MCF 10A (cell line): ENCODE measurements around the gene AREG. TPM values are rescaled to one million over a fixed set of nuclear protein-coding genes. Genes with fewer than 3 reads are reported as not detected.

Source experiments
- BruUV-seq: library from RNA; stranded (reverse); fragments of 400-500 nt; replicated peaks from 2 replicates; lab custom pipeline; 2021; lab: Mats Ljungman, UMichigan
- CTCF ChIA-PET: fragments of 300-600 bp; sonication (Branson Sonifier 250); formaldehyde crosslinking; extraction: SDS; loops from one replicate; lab custom pipeline; 2021; ENCODE audit warnings: antibody characterized with exemption, inconsistent platforms; lab: Yijun Ruan, JAX
- POLR2A ChIA-PET: fragments of 300-600, 350-650 bp; sonication (Branson Sonifier 250); formaldehyde crosslinking; extraction: SDS; loops from one replicate; lab custom pipeline; 2020; ENCODE audit warnings: antibody characterized with exemption, inconsistent platforms; lab: Yijun Ruan, JAX
- DNase-seq: peaks from one replicate; pipeline ENCODE4 v3.0.0-alpha.2; 2018; ENCODE audit not compliant: unreplicated experiment
- H3K27ac Mint-ChIP-seq: one replicate; pipeline ENCODE4 v1.8.0; 2022; ENCODE audit warnings: mild to moderate bottlenecking, low read depth, mixed read lengths; ENCODE audit not compliant: unreplicated experiment
- H3K27me3 Mint-ChIP-seq: one replicate; pipeline ENCODE4 v1.8.0; 2022; ENCODE audit warnings: mixed read lengths; ENCODE audit not compliant: insufficient read depth, unreplicated experiment
- H3K36me3 Mint-ChIP-seq: one replicate; pipeline ENCODE4 v1.8.0; 2022; ENCODE audit warnings: mild to moderate bottlenecking, moderate library complexity, mixed read lengths; ENCODE audit not compliant: insufficient read depth, unreplicated experiment
- H3K4me1 Mint-ChIP-seq: one replicate; pipeline ENCODE4 v1.8.0; 2022; ENCODE audit warnings: mixed read lengths; ENCODE audit not compliant: insufficient read depth, unreplicated experiment
- H3K4me3 Mint-ChIP-seq: one replicate; pipeline ENCODE4 v1.8.0; 2022; ENCODE audit warnings: mild to moderate bottlenecking, moderate library complexity, mixed read lengths; ENCODE audit not compliant: unreplicated experiment
- H3K9me3 Mint-ChIP-seq: one replicate; pipeline ENCODE4 v1.8.0; 2022; ENCODE audit warnings: mixed read lengths; ENCODE audit not compliant: unreplicated experiment
- intact Hi-C: fragments of 100-400 bp; cut with micrococcal nuclease; formaldehyde crosslinking; loops from 2 replicates; pipeline ENCODE4 v1.14.1; 2022
- total RNA-seq: library from RNA; stranded (reverse); gene quantifications from 2 replicates; pipeline ENCODE4 v1.2.3, GENCODE V29; 2022
- TF ChIP-seq, protein P1 (sequence below): fragments of 200-600 bp; IDR thresholded peaks from one replicate; pipeline ENCODE4 v1.8.0; 2022; ENCODE audit warnings: antibody characterized with exemption, mild to moderate bottlenecking; ENCODE audit not compliant: unreplicated experiment

Gene AREG
- total RNA-seq, 1 experiment from 2014 or later, result 1,878 TPM

- peaks cover 42% of the 10 kb centered on the region for H3K4me1 Mint-ChIP-seq
- no peaks in the 10 kb centered on the region for H3K36me3 Mint-ChIP-seq
- BruUV-seq, result no TSS peak
- DNase-seq, result peak; percentile 70
- peak overlapping the region; percentile 55 for H3K4me3 Mint-ChIP-seq
- TF ChIP-seq, protein P1, sequence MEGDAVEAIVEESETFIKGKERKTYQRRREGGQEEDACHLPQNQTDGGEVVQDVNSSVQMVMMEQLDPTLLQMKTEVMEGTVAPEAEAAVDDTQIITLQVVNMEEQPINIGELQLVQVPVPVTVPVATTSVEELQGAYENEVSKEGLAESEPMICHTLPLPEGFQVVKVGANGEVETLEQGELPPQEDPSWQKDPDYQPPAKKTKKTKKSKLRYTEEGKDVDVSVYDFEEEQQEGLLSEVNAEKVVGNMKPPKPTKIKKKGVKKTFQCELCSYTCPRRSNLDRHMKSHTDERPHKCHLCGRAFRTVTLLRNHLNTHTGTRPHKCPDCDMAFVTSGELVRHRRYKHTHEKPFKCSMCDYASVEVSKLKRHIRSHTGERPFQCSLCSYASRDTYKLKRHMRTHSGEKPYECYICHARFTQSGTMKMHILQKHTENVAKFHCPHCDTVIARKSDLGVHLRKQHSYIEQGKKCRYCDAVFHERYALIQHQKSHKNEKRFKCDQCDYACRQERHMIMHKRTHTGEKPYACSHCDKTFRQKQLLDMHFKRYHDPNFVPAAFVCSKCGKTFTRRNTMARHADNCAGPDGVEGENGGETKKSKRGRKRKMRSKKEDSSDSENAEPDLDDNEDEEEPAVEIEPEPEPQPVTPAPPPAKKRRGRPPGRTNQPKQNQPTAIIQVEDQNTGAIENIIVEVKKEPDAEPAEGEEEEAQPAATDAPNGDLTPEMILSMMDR, result no peak
- ChIA-PET POLR2A (interaction anchor here (0.8 to 9.0 kb wide), 24 partner anchors 9 to 310 kb away, joined by 3 to 217 read pairs (median 5); partner anchors contain the start of genes AREG and EPGN), CTCF (interaction anchor here (0.7 to 1.8 kb wide), 9 partner anchors 20 to 122 kb away, joined by 3 to 11 read pairs (median 5); no protein-coding TSS in a partner anchor)
- H3K9me3 Mint-ChIP-seq, result no peaks in the 10 kb centered on the region
- intact Hi-C loops, result no loop called here
- H3K27ac Mint-ChIP-seq, result peak overlapping the region; percentile 97
- H3K27me3 Mint-ChIP-seq, result no peaks in the 10 kb centered on the region
These were observed 34.7 kb upstream of the AREG start for GRCh38 chr4:74410272-74410671.

DNA sequence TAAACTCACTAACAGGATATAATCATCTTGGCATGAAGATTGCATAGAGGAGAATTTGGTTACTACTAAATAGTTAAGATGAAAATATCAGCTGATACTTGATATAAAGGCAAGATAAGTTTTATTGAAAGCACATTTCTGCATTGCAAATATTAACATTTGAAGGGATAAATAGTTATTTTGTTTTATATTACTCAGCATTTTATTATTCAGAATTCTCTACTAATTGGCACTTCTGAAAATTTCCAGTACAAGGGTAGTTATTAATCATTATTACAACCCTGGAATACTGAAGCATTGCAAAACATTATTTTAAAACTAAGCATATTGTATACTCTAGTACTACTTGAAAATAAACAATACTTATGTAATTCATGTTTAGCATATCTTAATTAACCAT, 32.7 kb upstream of the AREG start:
- no peaks in the 10 kb centered on the region for H3K36me3 Mint-ChIP-seq
- intact Hi-C loops, result no loop called here
- H3K9me3 Mint-ChIP-seq, result no peaks in the 10 kb centered on the region
- ChIA-PET POLR2A (interaction anchor here (0.6 to 9.0 kb wide), 5 partner anchors 16 to 103 kb away, joined by 3 to 217 read pairs (median 52); partner anchors contain the start of gene AREG), CTCF (interaction anchor here (1.7 kb wide), 1 partner anchor 33 kb away, joined by 6 read pairs; no protein-coding TSS in a partner anchor)
- no peak for DNase-seq
- peaks cover 55% of the 10 kb centered on the region for H3K4me1 Mint-ChIP-seq
- TF ChIP-seq, protein P1, result no peak
- no peaks in the 10 kb centered on the region for H3K27me3 Mint-ChIP-seq
- H3K27ac Mint-ChIP-seq, result no peak overlapping the region
- no TSS peak for BruUV-seq
- no peak overlapping the region for H3K4me3 Mint-ChIP-seq

- POLR2A ChIA-PET, result interaction anchor here (0.7 to 9.0 kb wide), 4 partner anchors 31 to 92 kb away, joined by 3 to 217 read pairs (median 87); partner anchors contain the start of gene AREG
- Mint-ChIP-seq H3K27ac (peak overlapping the region; percentile 77), H3K9me3 (no peaks in the 10 kb centered on the region), H3K27me3 (no peaks in the 10 kb centered on the region), H3K4me3 (no peak overlapping the region), H3K4me1 (peaks cover 61% of the 10 kb centered on the region), H3K36me3 (no peaks in the 10 kb centered on the region)
- intact Hi-C loops, result no loop called here
- CTCF ChIA-PET, result no interaction called here
- TF ChIP-seq, protein P1, result no peak
- BruUV-seq, result no TSS peak
- no peak for DNase-seq
These were observed 31.7 kb upstream of the AREG start for GRCh38 chr4:74413265-74413664.

DNA sequence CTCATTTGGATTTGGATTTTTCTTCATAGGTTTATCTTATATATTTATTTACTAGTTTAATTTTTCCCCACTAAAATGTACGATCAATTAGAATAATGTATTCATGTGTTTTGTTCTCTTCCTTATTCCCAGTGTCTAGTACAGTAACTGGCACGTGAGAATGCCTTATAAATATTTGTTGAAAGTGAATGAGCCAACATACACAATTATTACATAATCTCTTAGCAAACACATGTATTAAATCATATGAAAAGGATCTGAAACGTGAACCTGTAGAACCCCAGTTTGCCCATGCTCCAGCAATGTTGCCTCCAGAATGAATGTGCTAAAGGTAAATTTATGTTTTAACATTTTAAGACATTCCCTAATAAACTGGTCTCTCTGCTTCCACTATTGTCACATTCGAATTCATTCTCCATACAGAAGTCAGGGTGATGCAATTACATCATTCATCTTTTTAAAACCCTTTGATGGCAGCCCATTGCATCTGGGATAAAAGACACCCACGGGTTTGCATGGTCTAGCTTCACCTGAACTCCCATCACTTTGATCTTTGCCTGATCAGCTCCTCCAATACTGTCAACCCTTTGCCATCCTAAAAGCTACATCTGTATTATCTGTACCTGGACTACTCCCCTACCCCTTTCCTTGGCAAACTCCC, 30.7 kb upstream of the AREG start:
- peaks cover 63% of the 10 kb centered on the region for H3K4me1 Mint-ChIP-seq
- no peaks in the 10 kb centered on the region for H3K36me3 Mint-ChIP-seq
- peak; percentile 50 for DNase-seq
- H3K27me3 Mint-ChIP-seq, result no peaks in the 10 kb centered on the region
- no peak overlapping the region for H3K4me3 Mint-ChIP-seq
- ChIA-PET CTCF (interaction anchor here (1.0 to 2.3 kb wide), 4 partner anchors 30 to 94 kb away, joined by 4 to 7 read pairs (median 5); partner anchors contain the start of gene AREG), POLR2A (interaction anchor here (0.6 to 7.5 kb wide), 12 partner anchors 9 to 130 kb away, joined by 3 to 217 read pairs (median 4); partner anchors contain the start of genes AREG and EPGN)
- peak overlapping the region; percentile 77 for H3K27ac Mint-ChIP-seq
- intact Hi-C loops, result no loop called here
- BruUV-seq, result no TSS peak
- TF ChIP-seq, protein P1, result no peak
- H3K9me3 Mint-ChIP-seq, result no peaks in the 10 kb centered on the region
